ENCODE measurements around the gene LRIT3. TPM values are rescaled to one million over a fixed set of nuclear protein-coding genes. Genes with fewer than 3 reads are reported as not detected.

LRIT3 gene
- total RNA-seq, 1 donor from 2014 or later: 0.15 TPM

GRCh38 chr4:109908731-109909130, 60.8 kb downstream of the LRIT3 start:
- no peak for DNase-seq (ENCODE audit: low read depth)

- DNase-seq (ENCODE audit: low read depth): peak; percentile 47
Measured at GRCh38 chr4:109910256-109910655, 62.3 kb downstream of the LRIT3 start.

GRCh38 chr4:109912706-109913595, 65.0 kb downstream of the LRIT3 start, which contains the start of gene EGF:
EGF (plus strand) TSS chr4:109912883; CDS start chr4:109913336, 453 bp downstream.
- peak; percentile 86 for DNase-seq (ENCODE audit: low read depth)

GRCh38 chr4:109913596-109914241, 65.8 kb downstream of the LRIT3 start:
- DNase-seq (ENCODE audit: low read depth): no peak

- no peak for DNase-seq (ENCODE audit: low read depth)
Measured at GRCh38 chr4:109914322-109914721, 66.4 kb downstream of the LRIT3 start.

- peak; percentile 16 for DNase-seq (ENCODE audit: low read depth)
Measured at GRCh38 chr4:109915385-109916026, 67.6 kb downstream of the LRIT3 start.

GRCh38 chr4:109916027-109916409, 68.1 kb downstream of the LRIT3 start:
- no peak for DNase-seq (ENCODE audit: low read depth)

GRCh38 chr4:109921384-109921808, 73.5 kb downstream of the LRIT3 start:
- peak; percentile 99 for DNase-seq (ENCODE audit: low read depth)

Other genes starting within 250 kb of the LRIT3 start
- gene CASP6, start 144.7 kb upstream of the LRIT3 start, total RNA-seq: 106 and 110 TPM in 2 replicates
- gene PLA2G12A, start 118.0 kb upstream of the LRIT3 start, total RNA-seq: 7.1 and 18.1 TPM in 2 replicates
- gene CFI, start 46.1 kb upstream of the LRIT3 start, total RNA-seq: 29.7 and 356 TPM in 2 replicates
- 3.0 and 5.6 TPM in 2 replicates for gene GAR1, start 32.3 kb upstream of the LRIT3 start, total RNA-seq
- 0.15 TPM in 1 of 2 replicates, not detected in the other for gene RRH, start 20.1 kb upstream of the LRIT3 start, total RNA-seq
- 0.65 and 1.7 TPM in 2 replicates for gene EGF, start 64.8 kb downstream of the LRIT3 start, total RNA-seq